ENCODE results near the gene OMP. TPM values are rescaled to one million over a fixed set of nuclear protein-coding genes. Genes with fewer than 3 reads are reported as not detected.

OMP gene
- total RNA-seq, 1 experiment from 2014 or later, result not detected

DNA sequence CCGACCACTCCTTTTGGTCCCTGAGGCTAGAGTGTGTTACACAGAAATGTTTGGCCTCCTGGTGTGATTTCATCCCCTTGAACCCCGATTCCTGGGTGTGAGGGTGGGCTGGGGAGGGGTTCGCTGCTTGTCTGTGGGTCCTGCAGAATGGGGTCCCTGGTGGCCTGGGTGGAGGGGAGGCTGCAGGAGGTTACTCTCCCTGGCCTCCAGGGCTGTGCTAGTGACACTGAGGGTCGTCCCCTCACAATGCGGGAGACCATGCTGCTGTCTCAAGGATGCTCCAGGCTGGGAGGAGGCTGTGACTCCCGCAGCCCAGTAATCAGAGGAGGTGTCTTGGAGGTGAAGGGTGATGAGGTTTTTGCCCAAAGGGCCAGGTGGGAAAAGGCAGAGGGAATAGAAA lies 17.0 kb upstream of the OMP start (continued):
- TF ChIP-seq, protein P1, sequence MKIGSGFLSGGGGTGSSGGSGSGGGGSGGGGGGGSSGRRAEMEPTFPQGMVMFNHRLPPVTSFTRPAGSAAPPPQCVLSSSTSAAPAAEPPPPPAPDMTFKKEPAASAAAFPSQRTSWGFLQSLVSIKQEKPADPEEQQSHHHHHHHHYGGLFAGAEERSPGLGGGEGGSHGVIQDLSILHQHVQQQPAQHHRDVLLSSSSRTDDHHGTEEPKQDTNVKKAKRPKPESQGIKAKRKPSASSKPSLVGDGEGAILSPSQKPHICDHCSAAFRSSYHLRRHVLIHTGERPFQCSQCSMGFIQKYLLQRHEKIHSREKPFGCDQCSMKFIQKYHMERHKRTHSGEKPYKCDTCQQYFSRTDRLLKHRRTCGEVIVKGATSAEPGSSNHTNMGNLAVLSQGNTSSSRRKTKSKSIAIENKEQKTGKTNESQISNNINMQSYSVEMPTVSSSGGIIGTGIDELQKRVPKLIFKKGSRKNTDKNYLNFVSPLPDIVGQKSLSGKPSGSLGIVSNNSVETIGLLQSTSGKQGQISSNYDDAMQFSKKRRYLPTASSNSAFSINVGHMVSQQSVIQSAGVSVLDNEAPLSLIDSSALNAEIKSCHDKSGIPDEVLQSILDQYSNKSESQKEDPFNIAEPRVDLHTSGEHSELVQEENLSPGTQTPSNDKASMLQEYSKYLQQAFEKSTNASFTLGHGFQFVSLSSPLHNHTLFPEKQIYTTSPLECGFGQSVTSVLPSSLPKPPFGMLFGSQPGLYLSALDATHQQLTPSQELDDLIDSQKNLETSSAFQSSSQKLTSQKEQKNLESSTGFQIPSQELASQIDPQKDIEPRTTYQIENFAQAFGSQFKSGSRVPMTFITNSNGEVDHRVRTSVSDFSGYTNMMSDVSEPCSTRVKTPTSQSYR (CRISPR knock-in tag; IDR thresholded peaks at IDR 0.05), result no peak
- TF ChIP-seq, protein P2, sequence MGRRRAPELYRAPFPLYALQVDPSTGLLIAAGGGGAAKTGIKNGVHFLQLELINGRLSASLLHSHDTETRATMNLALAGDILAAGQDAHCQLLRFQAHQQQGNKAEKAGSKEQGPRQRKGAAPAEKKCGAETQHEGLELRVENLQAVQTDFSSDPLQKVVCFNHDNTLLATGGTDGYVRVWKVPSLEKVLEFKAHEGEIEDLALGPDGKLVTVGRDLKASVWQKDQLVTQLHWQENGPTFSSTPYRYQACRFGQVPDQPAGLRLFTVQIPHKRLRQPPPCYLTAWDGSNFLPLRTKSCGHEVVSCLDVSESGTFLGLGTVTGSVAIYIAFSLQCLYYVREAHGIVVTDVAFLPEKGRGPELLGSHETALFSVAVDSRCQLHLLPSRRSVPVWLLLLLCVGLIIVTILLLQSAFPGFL (CRISPR knock-in tag; IDR thresholded peaks at IDR 0.05; ENCODE audit: borderline replicate concordance), result no peak
- TF ChIP-seq, protein P3, sequence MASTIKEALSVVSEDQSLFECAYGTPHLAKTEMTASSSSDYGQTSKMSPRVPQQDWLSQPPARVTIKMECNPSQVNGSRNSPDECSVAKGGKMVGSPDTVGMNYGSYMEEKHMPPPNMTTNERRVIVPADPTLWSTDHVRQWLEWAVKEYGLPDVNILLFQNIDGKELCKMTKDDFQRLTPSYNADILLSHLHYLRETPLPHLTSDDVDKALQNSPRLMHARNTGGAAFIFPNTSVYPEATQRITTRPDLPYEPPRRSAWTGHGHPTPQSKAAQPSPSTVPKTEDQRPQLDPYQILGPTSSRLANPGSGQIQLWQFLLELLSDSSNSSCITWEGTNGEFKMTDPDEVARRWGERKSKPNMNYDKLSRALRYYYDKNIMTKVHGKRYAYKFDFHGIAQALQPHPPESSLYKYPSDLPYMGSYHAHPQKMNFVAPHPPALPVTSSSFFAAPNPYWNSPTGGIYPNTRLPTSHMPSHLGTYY (CRISPR knock-in tag; IDR thresholded peaks at IDR 0.05), result no peak
- TF ChIP-seq, protein P4, sequence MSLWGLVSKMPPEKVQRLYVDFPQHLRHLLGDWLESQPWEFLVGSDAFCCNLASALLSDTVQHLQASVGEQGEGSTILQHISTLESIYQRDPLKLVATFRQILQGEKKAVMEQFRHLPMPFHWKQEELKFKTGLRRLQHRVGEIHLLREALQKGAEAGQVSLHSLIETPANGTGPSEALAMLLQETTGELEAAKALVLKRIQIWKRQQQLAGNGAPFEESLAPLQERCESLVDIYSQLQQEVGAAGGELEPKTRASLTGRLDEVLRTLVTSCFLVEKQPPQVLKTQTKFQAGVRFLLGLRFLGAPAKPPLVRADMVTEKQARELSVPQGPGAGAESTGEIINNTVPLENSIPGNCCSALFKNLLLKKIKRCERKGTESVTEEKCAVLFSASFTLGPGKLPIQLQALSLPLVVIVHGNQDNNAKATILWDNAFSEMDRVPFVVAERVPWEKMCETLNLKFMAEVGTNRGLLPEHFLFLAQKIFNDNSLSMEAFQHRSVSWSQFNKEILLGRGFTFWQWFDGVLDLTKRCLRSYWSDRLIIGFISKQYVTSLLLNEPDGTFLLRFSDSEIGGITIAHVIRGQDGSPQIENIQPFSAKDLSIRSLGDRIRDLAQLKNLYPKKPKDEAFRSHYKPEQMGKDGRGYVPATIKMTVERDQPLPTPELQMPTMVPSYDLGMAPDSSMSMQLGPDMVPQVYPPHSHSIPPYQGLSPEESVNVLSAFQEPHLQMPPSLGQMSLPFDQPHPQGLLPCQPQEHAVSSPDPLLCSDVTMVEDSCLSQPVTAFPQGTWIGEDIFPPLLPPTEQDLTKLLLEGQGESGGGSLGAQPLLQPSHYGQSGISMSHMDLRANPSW (CRISPR knock-in tag; conservative IDR thresholded peaks at IDR 0.05; ENCODE audit: low read depth), result no peak

DNA sequence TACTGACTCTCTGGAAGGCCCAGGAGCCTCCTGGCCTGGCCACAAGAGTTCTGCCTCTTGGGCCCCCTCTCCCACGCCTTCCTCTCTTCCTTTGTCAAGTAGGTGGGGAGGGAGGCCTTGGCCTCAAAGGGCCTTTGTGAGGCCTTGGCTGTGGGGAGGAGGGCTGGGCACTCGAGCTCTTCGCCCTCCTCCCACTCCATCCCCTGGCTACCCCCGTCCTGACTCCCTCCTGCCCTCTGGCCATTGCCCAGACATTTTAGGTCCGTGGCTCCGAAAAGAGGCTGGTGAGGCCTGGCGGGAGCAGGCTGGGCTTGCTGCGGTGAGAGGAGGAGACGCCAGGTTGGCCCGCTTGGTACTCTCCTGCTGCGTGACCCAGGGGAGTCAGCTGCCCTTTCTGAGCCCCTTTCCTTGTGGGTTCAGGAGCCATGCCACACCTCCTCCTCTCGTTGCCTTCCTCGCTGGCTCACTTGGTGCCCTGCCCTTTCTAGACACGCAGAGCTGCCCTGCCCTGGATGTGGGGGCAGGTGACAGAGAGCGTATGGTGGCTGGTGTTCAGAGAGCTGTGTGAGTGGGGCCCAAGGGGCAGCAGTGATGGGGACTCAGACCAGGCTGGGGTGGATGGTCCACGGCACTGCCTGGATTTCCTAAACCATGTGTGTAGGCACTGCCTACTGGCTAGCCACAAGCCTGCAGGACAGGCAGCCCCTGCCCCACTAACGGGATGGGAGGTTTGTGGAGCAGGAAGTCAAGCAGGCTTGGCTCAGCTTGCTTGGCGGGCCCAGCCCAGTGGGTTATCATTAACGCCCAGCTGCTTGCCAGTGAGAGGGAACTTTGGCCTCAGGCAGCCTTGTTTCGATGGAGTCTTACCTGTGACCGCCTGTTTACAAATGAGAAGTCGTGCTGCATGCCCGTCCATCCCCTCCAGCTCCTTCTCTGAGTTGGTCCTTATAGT lies 15.8 kb upstream of the OMP start:
- Mint-ChIP-seq H3K4me1 (peaks cover 12% of the 10 kb centered on the region), H3K9me3 (no peaks in the 10 kb centered on the region), H3K27me3 (ENCODE audit: low read depth) (no peaks in the 10 kb centered on the region), H3K4me3 (no peak overlapping the region), H3K27ac (no peak overlapping the region), H3K36me3 (no peaks in the 10 kb centered on the region)
- ATAC-seq, result no peak
- no peak for DNase-seq (ENCODE audit: low spot score)
- ChIA-PET POLR2A (no interaction called here), CTCF (interaction anchor here (0.6 to 1.3 kb wide), 3 partner anchors 18 to 167 kb away, joined by 3 to 5 read pairs (median 3); no protein-coding TSS in a partner anchor)
- TF ChIP-seq SOX15 (CRISPR knock-in tag; IDR thresholded peaks at IDR 0.05) (no peak), ZNF423 (CRISPR knock-in tag; IDR thresholded peaks at IDR 0.05) (no peak), ESRRA (CRISPR knock-in tag; IDR thresholded peaks at IDR 0.05; ENCODE audit: borderline replicate concordance) (no peak), SP1 (CRISPR knock-in tag; conservative IDR thresholded peaks at IDR 0.05) (no peak), PRRX2 (CRISPR knock-in tag; IDR thresholded peaks at IDR 0.05) (no peak), IRF2 (CRISPR knock-in tag; IDR thresholded peaks at IDR 0.05; ENCODE audit: borderline replicate concordance, low read depth) (no peak), KAT7 (CRISPR knock-in tag; IDR thresholded peaks at IDR 0.05; ENCODE audit: borderline replicate concordance) (no peak), OVOL2 (CRISPR knock-in tag; IDR thresholded peaks at IDR 0.05; ENCODE audit: borderline replicate concordance) (no peak), ZNF317 (CRISPR knock-in tag; IDR thresholded peaks at IDR 0.05; ENCODE audit: borderline replicate concordance, low read depth) (no peak)
- TF ChIP-seq, protein P5, sequence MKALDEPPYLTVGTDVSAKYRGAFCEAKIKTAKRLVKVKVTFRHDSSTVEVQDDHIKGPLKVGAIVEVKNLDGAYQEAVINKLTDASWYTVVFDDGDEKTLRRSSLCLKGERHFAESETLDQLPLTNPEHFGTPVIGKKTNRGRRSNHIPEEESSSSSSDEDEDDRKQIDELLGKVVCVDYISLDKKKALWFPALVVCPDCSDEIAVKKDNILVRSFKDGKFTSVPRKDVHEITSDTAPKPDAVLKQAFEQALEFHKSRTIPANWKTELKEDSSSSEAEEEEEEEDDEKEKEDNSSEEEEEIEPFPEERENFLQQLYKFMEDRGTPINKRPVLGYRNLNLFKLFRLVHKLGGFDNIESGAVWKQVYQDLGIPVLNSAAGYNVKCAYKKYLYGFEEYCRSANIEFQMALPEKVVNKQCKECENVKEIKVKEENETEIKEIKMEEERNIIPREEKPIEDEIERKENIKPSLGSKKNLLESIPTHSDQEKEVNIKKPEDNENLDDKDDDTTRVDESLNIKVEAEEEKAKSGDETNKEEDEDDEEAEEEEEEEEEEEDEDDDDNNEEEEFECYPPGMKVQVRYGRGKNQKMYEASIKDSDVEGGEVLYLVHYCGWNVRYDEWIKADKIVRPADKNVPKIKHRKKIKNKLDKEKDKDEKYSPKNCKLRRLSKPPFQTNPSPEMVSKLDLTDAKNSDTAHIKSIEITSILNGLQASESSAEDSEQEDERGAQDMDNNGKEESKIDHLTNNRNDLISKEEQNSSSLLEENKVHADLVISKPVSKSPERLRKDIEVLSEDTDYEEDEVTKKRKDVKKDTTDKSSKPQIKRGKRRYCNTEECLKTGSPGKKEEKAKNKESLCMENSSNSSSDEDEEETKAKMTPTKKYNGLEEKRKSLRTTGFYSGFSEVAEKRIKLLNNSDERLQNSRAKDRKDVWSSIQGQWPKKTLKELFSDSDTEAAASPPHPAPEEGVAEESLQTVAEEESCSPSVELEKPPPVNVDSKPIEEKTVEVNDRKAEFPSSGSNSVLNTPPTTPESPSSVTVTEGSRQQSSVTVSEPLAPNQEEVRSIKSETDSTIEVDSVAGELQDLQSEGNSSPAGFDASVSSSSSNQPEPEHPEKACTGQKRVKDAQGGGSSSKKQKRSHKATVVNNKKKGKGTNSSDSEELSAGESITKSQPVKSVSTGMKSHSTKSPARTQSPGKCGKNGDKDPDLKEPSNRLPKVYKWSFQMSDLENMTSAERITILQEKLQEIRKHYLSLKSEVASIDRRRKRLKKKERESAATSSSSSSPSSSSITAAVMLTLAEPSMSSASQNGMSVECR (CRISPR knock-in tag; IDR thresholded peaks at IDR 0.05; ENCODE audit: borderline replicate concordance), result no peak
- TF ChIP-seq, protein P6, sequence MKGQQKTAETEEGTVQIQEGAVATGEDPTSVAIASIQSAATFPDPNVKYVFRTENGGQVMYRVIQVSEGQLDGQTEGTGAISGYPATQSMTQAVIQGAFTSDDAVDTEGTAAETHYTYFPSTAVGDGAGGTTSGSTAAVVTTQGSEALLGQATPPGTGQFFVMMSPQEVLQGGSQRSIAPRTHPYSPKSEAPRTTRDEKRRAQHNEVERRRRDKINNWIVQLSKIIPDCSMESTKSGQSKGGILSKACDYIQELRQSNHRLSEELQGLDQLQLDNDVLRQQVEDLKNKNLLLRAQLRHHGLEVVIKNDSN (CRISPR knock-in tag; IDR thresholded peaks at IDR 0.05), result no peak
- TF ChIP-seq, protein P7, sequence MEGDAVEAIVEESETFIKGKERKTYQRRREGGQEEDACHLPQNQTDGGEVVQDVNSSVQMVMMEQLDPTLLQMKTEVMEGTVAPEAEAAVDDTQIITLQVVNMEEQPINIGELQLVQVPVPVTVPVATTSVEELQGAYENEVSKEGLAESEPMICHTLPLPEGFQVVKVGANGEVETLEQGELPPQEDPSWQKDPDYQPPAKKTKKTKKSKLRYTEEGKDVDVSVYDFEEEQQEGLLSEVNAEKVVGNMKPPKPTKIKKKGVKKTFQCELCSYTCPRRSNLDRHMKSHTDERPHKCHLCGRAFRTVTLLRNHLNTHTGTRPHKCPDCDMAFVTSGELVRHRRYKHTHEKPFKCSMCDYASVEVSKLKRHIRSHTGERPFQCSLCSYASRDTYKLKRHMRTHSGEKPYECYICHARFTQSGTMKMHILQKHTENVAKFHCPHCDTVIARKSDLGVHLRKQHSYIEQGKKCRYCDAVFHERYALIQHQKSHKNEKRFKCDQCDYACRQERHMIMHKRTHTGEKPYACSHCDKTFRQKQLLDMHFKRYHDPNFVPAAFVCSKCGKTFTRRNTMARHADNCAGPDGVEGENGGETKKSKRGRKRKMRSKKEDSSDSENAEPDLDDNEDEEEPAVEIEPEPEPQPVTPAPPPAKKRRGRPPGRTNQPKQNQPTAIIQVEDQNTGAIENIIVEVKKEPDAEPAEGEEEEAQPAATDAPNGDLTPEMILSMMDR (IDR thresholded peaks at IDR 0.05), result no peak
